Measurements from ENCODE around the gene TCAP. TPM values are rescaled to one million over a fixed set of nuclear protein-coding genes. Genes with fewer than 3 reads are reported as not detected.

The TCAP gene
- total RNA-seq, 2 experiments from 2014 or later, result 1.1 to 1.3 TPM

DNA sequence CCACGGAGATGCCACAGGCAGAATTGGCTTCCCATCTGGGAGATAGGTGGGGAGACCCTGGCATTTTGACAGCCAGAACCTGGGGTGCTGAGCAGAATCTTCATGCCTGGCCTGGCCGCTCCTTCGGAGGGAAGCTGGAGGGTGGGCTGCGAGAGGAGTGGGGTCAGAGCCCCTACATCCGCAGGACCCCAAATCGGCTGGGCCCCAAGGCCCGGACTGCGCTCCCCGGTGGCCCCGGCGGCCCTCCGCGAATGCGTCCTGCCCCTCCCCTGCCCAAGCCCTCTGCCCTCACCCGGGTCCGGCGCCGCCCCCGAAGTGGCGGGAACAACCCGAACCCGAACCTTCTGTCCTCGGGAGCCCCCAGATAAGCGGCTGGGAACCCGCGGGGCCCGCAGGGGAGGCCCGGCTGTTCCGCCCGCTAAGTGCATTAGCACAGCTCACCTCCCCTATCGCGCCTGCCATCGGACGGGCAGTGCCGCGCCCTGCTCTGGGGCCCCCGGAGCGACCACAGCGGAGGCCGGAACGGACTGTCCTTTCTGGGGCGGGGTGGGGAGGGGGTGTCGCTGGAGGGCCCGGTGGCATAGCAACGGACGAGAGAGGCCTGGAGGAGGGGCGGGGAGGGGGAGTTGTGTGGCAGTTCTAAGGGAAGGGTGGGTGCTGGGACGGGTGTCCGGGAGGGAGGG, 2.3 kb downstream of the TCAP start:
- ATAC-seq (no peak), DNase-seq (no peak)
- Mint-ChIP-seq H3K36me3 (no peaks in the 10 kb centered on the region), H3K4me3 (no peak overlapping the region), H3K4me1 (peaks cover 11% of the 10 kb centered on the region), H3K9me3 (ENCODE audit: low read depth) (no peaks in the 10 kb centered on the region), H3K27me3 (peaks cover 30% of the 10 kb centered on the region), H3K27ac (no peak overlapping the region)
- CTCF ChIA-PET, result interaction anchor here (1.0 to 16.7 kb wide), 6 partner anchors 9 to 62 kb away, joined by 3 to 227 read pairs (median 40); partner anchors contain the start of genes MIEN1 and PPP1R1B

DNA sequence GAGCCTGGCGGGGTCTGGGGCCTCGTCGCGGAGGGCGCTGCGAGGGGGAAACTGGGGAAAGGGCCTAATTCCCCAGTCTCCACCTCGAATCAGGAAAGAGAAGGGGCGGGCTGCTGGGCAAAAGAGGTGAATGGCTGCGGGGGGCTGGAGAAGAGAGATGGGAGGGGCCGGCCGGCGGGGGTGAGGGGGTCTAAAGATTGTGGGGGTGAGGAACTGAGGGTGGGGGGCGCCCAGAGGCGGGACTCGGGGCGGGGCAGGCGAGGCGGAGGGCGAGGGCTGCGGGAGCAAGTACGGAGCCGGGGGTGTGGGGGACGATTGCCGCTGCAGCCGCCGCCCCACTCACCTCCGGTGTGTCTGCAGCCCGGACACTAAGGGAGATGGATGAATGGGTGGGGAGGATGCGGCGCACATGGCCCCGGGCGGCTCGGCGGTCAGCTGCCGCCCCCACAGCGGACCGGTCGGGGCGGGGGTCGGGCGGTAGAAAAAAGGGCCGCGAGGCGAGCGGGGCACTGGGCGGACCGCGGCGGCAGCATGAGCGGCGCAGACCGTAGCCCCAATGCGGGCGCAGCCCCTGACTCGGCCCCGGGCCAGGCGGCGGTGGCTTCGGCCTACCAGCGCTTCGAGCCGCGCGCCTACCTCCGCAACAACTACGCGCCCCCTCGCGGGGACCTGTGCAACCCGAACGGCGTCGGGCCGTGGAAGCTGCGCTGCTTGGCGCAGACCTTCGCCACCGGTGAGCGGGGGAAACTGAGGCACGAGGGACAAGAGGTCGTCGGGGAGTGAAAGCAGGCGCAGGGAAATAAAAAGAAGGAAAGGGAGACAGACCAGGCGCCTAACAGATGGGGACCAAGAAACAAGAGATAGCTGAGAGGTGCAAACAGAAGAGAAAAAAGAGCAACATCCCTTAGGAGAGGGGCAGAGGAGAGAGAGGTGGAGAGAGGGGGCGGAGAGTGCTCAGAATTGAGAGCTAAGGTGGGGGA, 3.1 kb downstream of the TCAP start, which contains the start of gene PNMT:
Gene PNMT (plus strand): TSS at position 509 of the 980 bp plus-strand sequence. CDS start 23 bp downstream, at position 532.
- CTCF ChIA-PET, result interaction anchor here (0.6 to 16.7 kb wide), 15 partner anchors 8 to 477 kb away, joined by 3 to 227 read pairs (median 3); partner anchors contain the start of genes MIEN1, PGAP3 and PPP1R1B
- H3K4me1 Mint-ChIP-seq, result peaks cover 11% of the 10 kb centered on the region
- H3K9me3 Mint-ChIP-seq (ENCODE audit: low read depth), result no peaks in the 10 kb centered on the region
- peak within 1 kb of the TSS; percentile 30 for H3K4me3 Mint-ChIP-seq
- H3K27me3 Mint-ChIP-seq, result peaks cover 30% of the 10 kb centered on the region
- ATAC-seq, result peak; percentile 85
- H3K27ac Mint-ChIP-seq, result no peak within 1 kb of the TSS
- peak; percentile 74 for DNase-seq
- H3K36me3 Mint-ChIP-seq, result no peaks in the 10 kb centered on the region

DNA sequence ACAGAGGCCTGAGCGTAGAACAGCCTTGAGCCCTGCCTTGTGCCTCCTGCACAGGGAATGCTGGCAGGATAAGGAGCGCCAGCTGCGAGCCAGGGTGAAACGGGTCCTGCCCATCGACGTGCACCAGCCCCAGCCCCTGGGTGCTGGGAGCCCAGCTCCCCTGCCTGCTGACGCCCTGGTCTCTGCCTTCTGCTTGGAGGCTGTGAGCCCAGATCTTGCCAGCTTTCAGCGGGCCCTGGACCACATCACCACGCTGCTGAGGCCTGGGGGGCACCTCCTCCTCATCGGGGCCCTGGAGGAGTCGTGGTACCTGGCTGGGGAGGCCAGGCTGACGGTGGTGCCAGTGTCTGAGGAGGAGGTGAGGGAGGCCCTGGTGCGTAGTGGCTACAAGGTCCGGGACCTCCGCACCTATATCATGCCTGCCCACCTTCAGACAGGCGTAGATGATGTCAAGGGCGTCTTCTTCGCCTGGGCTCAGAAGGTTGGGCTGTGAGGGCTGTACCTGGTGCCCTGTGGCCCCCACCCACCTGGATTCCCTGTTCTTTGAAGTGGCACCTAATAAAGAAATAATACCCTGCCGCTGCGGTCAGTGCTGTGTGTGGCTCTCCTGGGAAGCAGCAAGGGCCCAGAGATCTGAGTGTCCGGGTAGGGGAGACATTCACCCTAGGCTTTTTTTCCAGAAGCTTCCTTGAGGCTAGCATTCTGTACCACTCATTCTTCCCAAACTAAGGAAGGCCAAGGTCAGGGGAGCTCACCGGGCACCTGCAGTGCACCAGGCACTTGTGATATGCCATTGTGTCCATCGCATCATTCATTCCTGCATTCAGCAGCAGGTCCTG, 5.0 kb downstream of the TCAP start:
- no peaks in the 10 kb centered on the region for H3K9me3 Mint-ChIP-seq (ENCODE audit: low read depth)
- ATAC-seq (no peak), DNase-seq (no peak)
- H3K4me1 Mint-ChIP-seq, result peaks cover 11% of the 10 kb centered on the region
- no peak overlapping the region for H3K27ac Mint-ChIP-seq
- no peak overlapping the region for H3K4me3 Mint-ChIP-seq
- peaks cover 30% of the 10 kb centered on the region for H3K27me3 Mint-ChIP-seq
- no peaks in the 10 kb centered on the region for H3K36me3 Mint-ChIP-seq
- CTCF ChIA-PET, result interaction anchor here (1.3 to 16.7 kb wide), 8 partner anchors 11 to 60 kb away, joined by 4 to 227 read pairs (median 18); partner anchors contain the start of genes MIEN1 and PPP1R1B

DNA sequence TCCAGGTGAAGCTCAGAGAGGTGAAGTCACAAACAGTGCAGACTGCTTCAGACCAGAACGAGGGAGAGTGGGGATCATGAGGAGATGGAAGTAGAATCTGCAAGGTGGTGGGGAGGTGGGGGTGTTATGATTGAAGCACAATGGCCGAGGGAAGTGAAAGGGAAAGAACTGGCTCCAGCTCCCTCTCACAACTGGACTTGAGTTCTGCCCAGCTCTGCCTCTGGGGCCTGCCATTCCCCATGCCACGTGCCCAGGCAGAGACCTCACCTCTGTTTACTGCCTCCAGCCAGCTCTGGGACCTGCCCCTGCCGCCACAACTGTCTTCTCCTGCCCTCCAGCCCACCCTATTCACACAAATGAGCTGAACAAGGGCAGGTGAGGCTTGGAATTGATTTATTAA, 5.6 kb downstream of the TCAP start:
- CTCF ChIA-PET, result interaction anchor here (0.8 to 16.7 kb wide), 9 partner anchors 11 to 59 kb away, joined by 3 to 227 read pairs (median 4); partner anchors contain the start of genes MIEN1 and PPP1R1B
- Mint-ChIP-seq H3K27me3 (peaks cover 30% of the 10 kb centered on the region), H3K27ac (no peak overlapping the region), H3K36me3 (no peaks in the 10 kb centered on the region), H3K4me1 (peaks cover 17% of the 10 kb centered on the region), H3K4me3 (no peak overlapping the region), H3K9me3 (ENCODE audit: low read depth) (no peaks in the 10 kb centered on the region)
- no peak for ATAC-seq
- DNase-seq, result no peak

DNA sequence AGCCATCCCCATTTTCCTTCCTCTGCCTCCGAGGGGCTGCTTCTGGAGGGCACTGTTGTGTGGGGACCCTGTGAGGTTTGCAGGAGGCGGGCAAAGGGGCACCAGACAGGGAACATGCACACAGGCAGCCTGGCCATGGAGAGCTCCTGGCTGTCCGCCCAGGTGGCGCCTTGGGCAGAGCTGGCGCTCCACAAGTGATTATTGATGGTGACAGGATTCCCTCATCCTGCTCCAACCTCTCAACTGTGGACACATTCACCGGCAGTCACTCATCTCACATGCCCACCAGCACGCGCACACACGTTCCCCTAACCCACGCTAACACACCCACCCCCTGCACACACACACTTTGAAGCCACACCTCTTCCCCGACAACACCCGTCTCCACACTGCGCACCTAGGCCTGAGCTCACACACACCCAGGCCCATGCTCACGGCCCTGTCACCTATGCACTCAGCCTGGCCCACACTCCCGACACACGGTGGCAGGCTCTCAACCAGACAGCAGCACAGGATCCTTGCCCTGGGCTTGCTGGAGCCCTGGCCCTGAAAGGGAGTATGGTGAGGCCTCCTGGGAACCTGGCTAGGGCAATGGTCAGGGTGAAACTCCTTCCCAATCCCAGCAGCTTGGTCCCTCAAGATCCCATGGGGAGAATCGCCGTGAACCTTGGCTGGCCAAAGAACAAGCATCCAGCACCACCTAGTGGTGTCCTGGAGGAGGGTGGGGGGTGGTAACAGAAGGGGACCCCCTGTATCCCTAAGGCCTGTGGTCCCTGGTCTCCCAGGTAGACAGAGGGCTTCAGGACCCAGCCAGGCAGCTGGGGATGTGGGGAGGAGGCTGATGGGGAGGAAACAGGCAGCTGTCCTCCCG, 6.7 kb downstream of the TCAP start:
- Mint-ChIP-seq H3K36me3 (no peaks in the 10 kb centered on the region), H3K4me3 (no peak overlapping the region), H3K27me3 (peaks cover 21% of the 10 kb centered on the region), H3K27ac (no peak overlapping the region), H3K9me3 (ENCODE audit: low read depth) (no peaks in the 10 kb centered on the region), H3K4me1 (peaks cover 28% of the 10 kb centered on the region)
- CTCF ChIA-PET, result interaction anchor here (1.0 to 16.7 kb wide), 12 partner anchors 10 to 80 kb away, joined by 3 to 227 read pairs (median 4); partner anchors contain the start of genes MIEN1 and PPP1R1B
- no peak for DNase-seq
- no peak for ATAC-seq

DNA sequence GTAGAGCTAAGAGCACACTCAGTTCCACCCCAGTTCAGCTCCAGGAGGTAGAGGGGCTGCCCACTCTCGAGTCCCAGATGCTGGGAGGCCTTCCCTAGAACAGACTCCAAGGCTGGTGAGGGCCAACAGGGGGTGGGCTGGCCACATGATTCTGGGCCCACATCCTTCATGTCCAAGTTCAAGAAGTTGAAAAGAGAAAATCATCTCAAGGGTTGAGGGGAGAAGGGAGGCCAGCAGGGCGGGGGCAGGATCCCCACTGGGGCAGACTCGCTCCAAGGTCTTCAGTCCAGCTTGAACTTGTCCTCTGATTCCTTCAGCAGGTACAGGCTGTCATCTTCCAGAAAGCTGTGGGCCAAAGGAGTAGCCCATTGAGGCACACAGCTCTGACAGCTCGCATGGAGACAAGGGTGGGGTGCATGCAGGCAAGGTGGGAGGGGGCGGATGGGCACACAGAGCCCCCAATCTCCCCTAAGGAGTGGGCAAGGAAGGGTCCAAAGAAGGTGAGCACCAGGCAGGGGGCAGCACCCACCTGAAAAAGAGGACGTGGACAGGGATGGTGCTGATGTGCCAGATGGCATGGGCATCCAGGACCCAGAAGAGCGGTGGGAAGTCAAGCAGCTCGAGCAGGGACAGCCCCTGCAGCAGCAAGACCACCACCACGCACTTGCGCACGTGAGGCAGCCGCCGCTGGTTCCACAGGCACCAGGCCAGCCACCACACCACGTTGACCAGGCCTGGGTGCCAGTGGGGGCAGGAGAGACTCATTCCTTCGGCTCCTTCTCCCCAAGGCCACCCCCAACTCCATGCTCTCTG, 7.6 kb downstream of the TCAP start:
- ATAC-seq, result no peak
- DNase-seq, result no peak
- H3K36me3 Mint-ChIP-seq, result no peaks in the 10 kb centered on the region
- H3K4me1 Mint-ChIP-seq, result peaks cover 33% of the 10 kb centered on the region
- H3K27me3 Mint-ChIP-seq, result peaks cover 18% of the 10 kb centered on the region
- no peak overlapping the region for H3K27ac Mint-ChIP-seq
- CTCF ChIA-PET, result interaction anchor here (1.0 to 16.7 kb wide), 8 partner anchors 9 to 79 kb away, joined by 3 to 227 read pairs (median 4); partner anchors contain the start of genes MIEN1 and PPP1R1B
- H3K4me3 Mint-ChIP-seq, result no peak overlapping the region
- H3K9me3 Mint-ChIP-seq (ENCODE audit: low read depth), result no peaks in the 10 kb centered on the region

DNA sequence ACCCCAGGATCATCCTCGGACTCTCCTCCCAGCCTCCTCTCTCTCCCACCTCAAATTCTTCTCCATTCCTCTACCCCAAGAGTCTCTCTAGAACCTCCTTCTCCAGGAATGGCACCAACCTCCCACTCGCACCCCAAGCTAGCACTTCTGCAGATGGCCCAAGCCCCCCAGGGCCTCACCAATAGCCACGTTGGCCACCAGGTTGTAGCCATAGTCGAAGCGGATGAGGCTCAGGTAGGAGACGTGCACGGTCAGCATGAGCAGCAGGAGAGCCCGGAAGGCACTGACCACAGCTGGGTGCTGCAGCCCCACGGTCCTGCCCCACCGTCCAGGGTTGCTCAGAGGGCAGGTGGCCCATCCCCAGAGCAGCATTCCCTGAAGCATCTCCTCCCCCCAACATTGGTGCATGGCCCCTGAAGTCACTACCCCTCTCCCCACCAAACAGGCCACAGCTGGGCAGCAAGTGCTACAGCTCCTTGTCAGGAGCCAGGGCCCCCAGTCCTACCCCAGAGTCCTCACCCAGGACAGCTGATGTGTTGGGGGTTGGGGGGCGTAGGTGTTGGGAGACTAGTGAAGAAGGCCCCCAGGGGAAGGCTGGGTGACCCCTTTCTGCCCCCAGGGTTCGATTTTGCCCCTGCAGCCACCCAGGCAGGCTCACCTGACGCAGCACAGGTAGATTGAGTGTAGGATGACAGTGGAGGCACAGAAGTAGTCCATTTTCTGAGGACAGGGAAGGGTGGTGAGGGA, 8.4 kb downstream of the TCAP start:
- H3K27me3 Mint-ChIP-seq, result peaks cover 13% of the 10 kb centered on the region
- CTCF ChIA-PET, result interaction anchor here (1.1 to 16.7 kb wide), 3 partner anchors 19 to 57 kb away, joined by 3 to 227 read pairs (median 98); partner anchors contain the start of genes MIEN1 and PPP1R1B
- DNase-seq (no peak), ATAC-seq (no peak)
- no peak overlapping the region for H3K27ac Mint-ChIP-seq
- H3K4me3 Mint-ChIP-seq, result no peak overlapping the region
- no peaks in the 10 kb centered on the region for H3K9me3 Mint-ChIP-seq (ENCODE audit: low read depth)
- peaks cover 33% of the 10 kb centered on the region for H3K4me1 Mint-ChIP-seq
- H3K36me3 Mint-ChIP-seq, result no peaks in the 10 kb centered on the region

DNA sequence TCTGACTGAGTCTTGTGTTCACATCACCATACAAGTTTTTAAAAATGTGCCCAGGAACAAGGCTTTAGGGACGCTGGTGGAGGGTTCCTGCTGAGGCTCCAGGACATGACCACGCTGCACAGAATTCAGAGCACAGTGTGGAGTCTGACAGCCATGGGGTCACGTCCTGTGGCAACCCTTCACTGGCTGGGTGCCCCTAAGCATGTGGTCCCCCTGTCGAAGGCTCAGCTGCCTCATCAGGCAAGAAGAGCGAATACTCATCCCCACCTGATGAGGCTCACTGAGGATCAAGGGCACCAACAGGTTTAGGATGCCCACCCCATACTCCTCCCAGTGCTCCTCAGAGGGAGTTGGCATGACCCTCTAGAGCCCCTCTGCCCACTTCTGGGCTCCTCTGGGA, 9.0 kb downstream of the TCAP start:
- CTCF ChIA-PET, result interaction anchor here (1.1 to 16.7 kb wide), 4 partner anchors 20 to 56 kb away, joined by 3 to 227 read pairs (median 55); partner anchors contain the start of genes MIEN1 and PPP1R1B
- H3K36me3 Mint-ChIP-seq, result no peaks in the 10 kb centered on the region
- H3K27me3 Mint-ChIP-seq, result peaks cover 8% of the 10 kb centered on the region
- ATAC-seq (no peak), DNase-seq (no peak)
- no peak overlapping the region for H3K4me3 Mint-ChIP-seq
- peaks cover 37% of the 10 kb centered on the region for H3K4me1 Mint-ChIP-seq
- H3K9me3 Mint-ChIP-seq (ENCODE audit: low read depth), result no peaks in the 10 kb centered on the region
- H3K27ac Mint-ChIP-seq, result no peak overlapping the region

DNA sequence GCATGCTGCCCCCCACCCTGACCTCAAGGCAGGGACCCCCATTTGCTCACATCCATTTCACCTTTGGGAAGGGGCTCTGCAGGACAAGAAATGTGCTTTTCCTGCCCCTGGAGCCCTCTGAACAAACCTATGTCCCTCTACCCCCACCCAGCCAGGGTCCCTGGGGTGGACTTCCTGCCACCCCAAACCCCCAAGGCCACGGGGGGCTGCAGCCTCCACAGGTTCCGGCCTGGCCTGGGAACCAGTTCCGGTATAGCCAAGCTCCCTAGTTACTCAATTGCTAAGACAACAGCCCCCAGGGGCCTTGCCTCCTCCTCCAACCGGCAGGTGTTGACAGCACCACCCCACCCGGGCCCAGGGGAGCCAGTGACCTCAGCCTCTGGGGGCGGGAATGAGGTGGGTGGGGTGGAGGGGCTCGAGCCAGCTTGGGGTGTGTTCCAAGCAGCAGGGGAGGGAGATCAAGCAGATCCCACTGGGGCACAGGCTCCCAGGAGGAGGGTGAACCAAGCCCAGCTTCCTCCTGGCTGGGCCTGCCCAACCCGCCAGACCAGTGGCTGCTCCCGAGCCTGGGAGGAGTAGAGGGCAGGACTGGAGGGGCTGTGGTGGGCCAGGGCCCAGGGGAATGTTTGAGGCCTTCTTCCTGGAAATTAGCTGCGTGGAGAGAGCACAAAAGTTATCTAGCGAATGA, 9.7 kb downstream of the TCAP start:
- H3K27ac Mint-ChIP-seq, result peak overlapping the region; percentile 61
- peaks cover 5% of the 10 kb centered on the region for H3K27me3 Mint-ChIP-seq
- DNase-seq (no peak), ATAC-seq (no peak)
- H3K4me3 Mint-ChIP-seq, result no peak overlapping the region
- no peaks in the 10 kb centered on the region for H3K9me3 Mint-ChIP-seq (ENCODE audit: low read depth)
- CTCF ChIA-PET, result interaction anchor here (0.6 to 16.7 kb wide), 6 partner anchors 21 to 836 kb away, joined by 3 to 227 read pairs (median 8); partner anchors contain the start of genes IKZF3, MIEN1 and PPP1R1B
- no peaks in the 10 kb centered on the region for H3K36me3 Mint-ChIP-seq
- peaks cover 43% of the 10 kb centered on the region for H3K4me1 Mint-ChIP-seq
